K562 (cell line): ENCODE measurements around the gene ATP8A1.

Source experiments
- NEUROD1 ChIP-seq: fragments of 150-350 bp; IDR thresholded peaks from 2 replicates; pipeline ENCODE4 v1.6.1; 2014; ENCODE audit warnings: borderline replicate concordance, low read length, low read depth; ENCODE audit not compliant: partially characterized antibody
- TF ChIP-seq, protein P1 (sequence below), 2 experiments: fragments of 450-650 bp in 1 of 2; sonication (generic) in 1 of 2; formaldehyde crosslinking in 1 of 2; IDR thresholded peaks in 1 of 2; conservative IDR thresholded peaks in 1 of 2; 2 replicates each; pipeline versions ENCODE4 v1.6.1 to v1.8.1; 2016 to 2023; ENCODE audit warnings: mild to moderate bottlenecking in 2 of 2, moderate library complexity in 2 of 2, inconsistent platforms in 1 of 2, missing genetic modification reagents in 1 of 2
- TF ChIP-seq, protein P2 (sequence below), 3 experiments: fragments of 200-800 bp in 1 of 3; sonication (Bioruptor generic) in 1 of 3; sonication (generic) in 1 of 3; formaldehyde crosslinking in 1 of 3; IDR thresholded peaks; 2 replicates each; pipeline versions ENCODE4 v1.6.1 to v1.8.0; 2016 to 2022; ENCODE audit warnings: mild to moderate bottlenecking in 2 of 3, missing compliant biosample characterization in 2 of 3, missing genetic modification characterization in 2 of 3, missing genetic modification reagents in 1 of 3
- TF ChIP-seq, protein P3 (sequence below): fragments of 450-650 bp; formaldehyde crosslinking; IDR thresholded peaks from 2 replicates; pipeline ENCODE4 v1.4.0; 2020; ENCODE audit warnings: mild to moderate bottlenecking, moderate library complexity

DNA sequence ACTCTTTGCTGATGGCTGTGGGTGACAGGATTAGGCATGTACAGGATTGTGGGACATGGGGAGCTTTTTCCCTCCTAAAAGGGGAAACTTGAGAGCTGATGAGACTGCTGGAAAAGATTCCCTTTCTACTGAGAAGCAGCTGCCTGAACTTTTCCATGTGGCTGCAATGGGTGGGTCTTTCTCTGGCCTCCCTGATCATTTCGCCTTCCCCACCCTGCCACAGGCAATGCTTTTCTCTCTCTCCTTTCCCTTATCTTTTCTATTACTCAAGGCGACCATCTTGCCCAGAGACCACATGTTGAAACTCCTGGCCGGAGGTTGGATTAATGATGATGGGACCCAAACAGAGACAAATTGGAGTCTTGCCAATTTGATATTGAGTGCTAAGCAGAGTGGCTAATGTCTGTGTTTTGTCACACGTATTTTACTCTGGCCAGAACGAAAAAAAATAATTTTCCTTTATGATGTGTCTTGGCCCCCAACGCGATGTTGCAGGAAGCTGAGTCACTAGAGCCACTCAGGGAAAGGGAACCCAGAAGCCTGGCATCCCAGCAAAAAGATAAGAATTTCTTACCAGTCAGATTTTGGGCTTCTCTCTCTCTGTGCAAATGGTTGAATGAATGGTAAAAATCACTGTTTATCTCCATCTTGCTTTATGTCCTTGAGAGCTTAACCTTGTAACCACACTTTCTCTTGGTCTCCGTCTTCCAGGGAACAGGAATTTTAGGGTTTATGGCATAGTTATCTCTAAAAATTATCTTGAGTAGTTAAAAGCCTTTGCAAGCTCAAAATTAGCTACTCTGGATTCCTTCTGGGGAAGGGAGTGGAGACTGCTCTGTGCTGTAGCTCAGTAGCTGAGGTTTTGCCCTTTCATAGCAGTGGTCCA is 19.4 kb upstream of the ATP8A1 start:
- TF ChIP-seq, protein P1, sequence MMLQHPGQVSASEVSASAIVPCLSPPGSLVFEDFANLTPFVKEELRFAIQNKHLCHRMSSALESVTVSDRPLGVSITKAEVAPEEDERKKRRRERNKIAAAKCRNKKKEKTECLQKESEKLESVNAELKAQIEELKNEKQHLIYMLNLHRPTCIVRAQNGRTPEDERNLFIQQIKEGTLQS (IDR thresholded peaks at IDR 0.05), result no peak
- TF ChIP-seq, protein P1 (CRISPR knock-in tag; conservative IDR thresholded peaks at IDR 0.05), result no peak
- no peak for TF ChIP-seq NEUROD1
- TF ChIP-seq, protein P2, sequence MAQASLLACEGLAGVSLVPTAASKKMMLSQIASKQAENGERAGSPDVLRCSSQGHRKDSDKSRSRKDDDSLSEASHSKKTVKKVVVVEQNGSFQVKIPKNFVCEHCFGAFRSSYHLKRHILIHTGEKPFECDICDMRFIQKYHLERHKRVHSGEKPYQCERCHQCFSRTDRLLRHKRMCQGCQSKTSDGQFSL (CRISPR knock-in tag; IDR thresholded peaks at IDR 0.05), result no peak
- TF ChIP-seq, protein P2 (tag; IDR thresholded peaks at IDR 0.05), result no peak
- TF ChIP-seq, protein P3, sequence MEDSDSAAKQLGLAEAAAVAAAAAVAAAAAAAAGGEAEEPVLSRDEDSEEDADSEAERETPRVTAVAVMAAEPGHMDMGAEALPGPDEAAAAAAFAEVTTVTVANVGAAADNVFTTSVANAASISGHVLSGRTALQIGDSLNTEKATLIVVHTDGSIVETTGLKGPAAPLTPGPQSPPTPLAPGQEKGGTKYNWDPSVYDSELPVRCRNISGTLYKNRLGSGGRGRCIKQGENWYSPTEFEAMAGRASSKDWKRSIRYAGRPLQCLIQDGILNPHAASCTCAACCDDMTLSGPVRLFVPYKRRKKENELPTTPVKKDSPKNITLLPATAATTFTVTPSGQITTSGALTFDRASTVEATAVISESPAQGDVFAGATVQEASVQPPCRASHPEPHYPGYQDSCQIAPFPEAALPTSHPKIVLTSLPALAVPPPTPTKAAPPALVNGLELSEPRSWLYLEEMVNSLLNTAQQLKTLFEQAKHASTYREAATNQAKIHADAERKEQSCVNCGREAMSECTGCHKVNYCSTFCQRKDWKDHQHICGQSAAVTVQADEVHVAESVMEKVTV (CRISPR knock-in tag), result no peak
